ENCODE data around the gene GINS3. TPM values are rescaled to one million over a fixed set of nuclear protein-coding genes. Genes with fewer than 3 reads are reported as not detected.
"Not testable (repeated sequence)": the region's sequence is repeated elsewhere in the genome, so short reads cannot be mapped to it uniquely, and the experiment has no call there.

Gene GINS3
- total RNA-seq, 4 donors from 2014 or later: 2.8 to 12.4 (median 7.0) TPM

DNA sequence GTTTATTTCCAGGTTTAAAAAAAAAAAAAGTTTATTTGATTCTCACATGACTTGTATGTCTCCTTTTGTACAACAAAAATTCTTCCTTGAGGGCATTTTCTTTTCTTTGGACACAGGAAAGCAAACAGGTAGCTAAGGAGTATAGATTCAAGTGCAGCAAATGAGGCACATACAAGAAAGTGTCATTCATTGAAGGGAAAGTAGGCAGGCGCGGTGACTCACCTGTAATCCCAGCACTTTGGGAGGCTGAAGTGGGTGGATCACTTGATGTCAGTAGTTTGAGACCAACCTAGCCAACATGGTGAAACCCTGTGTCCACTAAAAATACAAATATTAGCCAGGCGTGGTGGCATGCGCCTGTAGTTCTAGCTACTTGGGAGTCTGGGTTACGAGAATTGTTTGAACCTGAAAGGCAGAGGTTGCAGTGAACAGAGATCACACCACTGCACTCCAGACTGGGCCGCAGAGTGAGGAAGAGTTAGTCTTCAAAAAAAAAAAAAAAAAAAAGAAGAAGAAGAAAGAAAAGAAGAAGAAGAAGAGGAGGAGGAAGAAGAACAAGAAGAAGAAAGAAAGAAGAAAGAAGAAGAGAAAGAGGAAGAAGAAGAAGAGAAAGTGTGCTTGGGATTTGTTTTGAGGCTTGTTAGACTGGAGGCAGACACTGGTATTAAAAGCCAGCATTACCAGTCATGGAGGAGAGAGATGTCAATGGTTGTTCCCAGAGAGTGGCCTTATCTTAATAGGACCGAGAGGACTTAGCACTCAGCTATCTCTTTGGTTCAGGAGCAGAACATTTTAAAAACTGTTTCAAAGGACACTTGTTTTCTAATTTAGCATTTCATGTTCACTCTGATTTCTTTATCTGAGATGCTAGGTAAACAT lies 19.7 kb downstream of the GINS3 start:
- H3K4me3 ChIP-seq (ENCODE audit: low read depth, poor library complexity, severe bottlenecking): no peak overlapping the region
- no peak for DNase-seq (ENCODE audit: low spot score in 2 of 2)
- intact Hi-C loops (cut with DNase I; ENCODE audit: low total_unique reads): loop anchor here (5.0 kb wide), 1 partner anchor 1335 kb away; no protein-coding TSS in a partner anchor
- TF ChIP-seq POLR2A (IDR thresholded peaks at IDR 0.05): no peak
- TF ChIP-seq CTCF (IDR thresholded peaks at IDR 0.05): no peak
- 86 to 88% methylated on average over 7 of the region's 7 CpGs for WGBS, 2 donors

- 93 to 94% methylated on average over 5 of the region's 5 CpGs for WGBS, 2 donors
- not testable (repeated sequence) for DNase-seq (ENCODE audit: low spot score in 2 of 2); H3K4me3 ChIP-seq (ENCODE audit: low read depth, poor library complexity, severe bottlenecking)
- intact Hi-C loops (cut with DNase I; ENCODE audit: low total_unique reads): loop anchor here (5.0 kb wide), 1 partner anchor 1335 kb away; no protein-coding TSS in a partner anchor
Observed at GRCh38 chr16:58412615-58412970, 20.3 kb downstream of the GINS3 start.

DNA sequence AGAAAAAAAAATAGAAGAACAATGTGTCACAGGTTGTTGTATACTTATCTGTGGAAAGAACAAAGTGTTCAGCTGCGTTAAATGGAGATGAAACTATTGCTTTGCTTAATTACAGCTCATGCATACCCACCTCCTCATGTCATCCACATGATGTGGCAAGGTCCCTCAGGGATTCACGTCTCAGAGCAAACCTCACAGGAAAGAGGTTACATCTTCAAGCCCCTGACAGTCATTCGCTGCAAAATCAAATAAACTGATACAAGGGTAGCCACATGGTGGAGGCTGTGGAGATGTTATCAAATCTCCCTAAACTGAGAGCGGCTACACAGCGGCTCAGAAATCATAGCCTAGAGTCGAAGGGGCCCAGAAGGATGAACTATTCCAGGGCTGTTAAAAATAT lies 21.1 kb downstream of the GINS3 start:
- intact Hi-C loops (cut with DNase I; ENCODE audit: low total_unique reads): loop anchor here (5.0 kb wide), 1 partner anchor 1336 kb away; no protein-coding TSS in a partner anchor
- 78 to 83% methylated on average over 6 of the region's 6 CpGs for WGBS, 2 donors

GRCh38 chr16:58415003-58415402 lies 22.7 kb downstream of the GINS3 start:
- DNase-seq (ENCODE audit: low spot score in 2 of 2): no peak
- intact Hi-C loops (cut with DNase I; ENCODE audit: low total_unique reads): no loop called here
- TF ChIP-seq CTCF (IDR thresholded peaks at IDR 0.05) (no peak), POLR2A (IDR thresholded peaks at IDR 0.05) (no peak)
- 77 to 80% methylated on average over 4 of the region's 4 CpGs for whole genome bisulfite sequencing, 2 donors
- no peak overlapping the region for H3K4me3 ChIP-seq (ENCODE audit: low read depth, poor library complexity, severe bottlenecking)

More for the DNA sequence above, 21.1 kb downstream of the GINS3 start:
- H3K4me3 ChIP-seq (ENCODE audit: low read depth, poor library complexity, severe bottlenecking): no peak overlapping the region
- DNase-seq (ENCODE audit: low spot score in 2 of 2): no peak
- TF ChIP-seq POLR2A (IDR thresholded peaks at IDR 0.05) (no peak), CTCF (IDR thresholded peaks at IDR 0.05) (no peak)

DNA sequence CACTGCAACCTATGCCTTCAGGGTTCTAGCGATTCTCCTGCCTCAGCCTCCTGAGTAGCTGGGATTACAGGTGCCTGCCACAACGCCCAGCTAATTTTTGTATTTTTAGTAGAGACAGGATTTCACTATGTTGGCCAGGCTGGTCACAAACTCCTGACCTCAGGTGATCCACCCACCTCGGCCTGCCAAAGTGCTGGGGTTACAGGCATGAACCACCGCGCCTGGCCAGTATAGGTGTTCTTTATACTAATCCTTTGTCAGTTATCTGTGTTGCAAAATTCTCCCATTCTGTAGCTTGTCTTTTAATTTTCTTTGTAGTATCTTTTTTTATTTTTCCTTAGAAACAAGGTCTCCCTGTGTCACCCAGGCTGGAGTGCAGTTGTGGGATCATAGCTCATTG lies 23.7 kb downstream of the GINS3 start:
- DNase-seq (ENCODE audit: low spot score in 2 of 2); H3K4me3 ChIP-seq (ENCODE audit: low read depth, poor library complexity, severe bottlenecking); intact Hi-C loops (cut with DNase I; ENCODE audit: low total_unique reads): not testable (repeated sequence)
- 89 to 92% methylated on average over 5 of the region's 5 CpGs for WGBS, 2 donors

DNA sequence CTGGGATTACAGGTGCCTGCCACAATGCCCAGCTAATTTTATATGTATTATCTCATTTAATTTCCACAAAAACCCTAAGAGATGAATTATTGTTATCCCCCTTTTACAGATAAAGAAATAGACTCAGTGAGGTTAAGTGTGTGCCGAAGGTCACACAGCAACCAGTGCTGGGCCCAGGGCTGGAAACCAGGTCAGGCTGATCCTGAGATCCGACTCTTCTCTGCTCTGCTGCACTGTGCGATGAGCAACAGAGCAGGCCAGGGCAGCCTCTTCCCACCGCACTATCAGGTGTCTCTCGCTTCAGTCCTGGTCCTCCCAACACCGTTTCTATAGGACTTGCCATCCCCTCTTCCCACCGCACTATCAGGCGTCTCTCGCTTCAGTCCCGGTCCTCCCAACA lies 24.8 kb downstream of the GINS3 start:
- TF ChIP-seq CTCF (IDR thresholded peaks at IDR 0.05) (no peak), POLR2A (IDR thresholded peaks at IDR 0.05) (no peak)
- 92 to 95% methylated on average over 10 of the region's 10 CpGs for WGBS, 2 donors
- intact Hi-C loops (cut with DNase I; ENCODE audit: low total_unique reads): no loop called here
- DNase-seq (ENCODE audit: low spot score in 2 of 2): no peak
- H3K4me3 ChIP-seq (ENCODE audit: low read depth, poor library complexity, severe bottlenecking): no peak overlapping the region
